HK-2 (cell line): ENCODE results near the gene KRTAP4-6.
"Not testable (repeated sequence)": the region's sequence is repeated elsewhere in the genome, so short reads cannot be mapped to it uniquely, and the experiment has no call there.

Source experiments
- DNase-seq: peaks from one replicate; pipeline ENCODE4 v3.0.0-alpha.2; 2018; ENCODE audit not compliant: unreplicated experiment

The KRTAP4-6 gene

GRCh38 chr17:41107941-41108450, 32.3 kb downstream of the KRTAP4-6 start:
- DNase-seq, result no peak

- not testable (repeated sequence) for DNase-seq
Observed at GRCh38 chr17:41105347-41105746, 35.0 kb downstream of the KRTAP4-6 start, which contains the start of gene KRTAP4-9. Gene KRTAP4-9 (plus strand): TSS chr17:41105389. CDS start chr17:41105389, 0 bp downstream.

GRCh38 chr17:41104386-41105038, 35.8 kb downstream of the KRTAP4-6 start:
- DNase-seq, result not testable (repeated sequence)

GRCh38 chr17:41103896-41104295, 36.4 kb downstream of the KRTAP4-6 start:
- no peak for DNase-seq

GRCh38 chr17:41101586-41102259, 38.6 kb downstream of the KRTAP4-6 start, which contains the start of gene KRTAP4-16:
Gene KRTAP4-16 (minus strand): TSS chr17:41102209. CDS start chr17:41102209, 0 bp downstream.
- DNase-seq, result no peak

- not testable (repeated sequence) for DNase-seq
Observed at GRCh38 chr17:41099682-41100480, 40.5 kb downstream of the KRTAP4-6 start.

GRCh38 chr17:41098481-41098880, 41.9 kb downstream of the KRTAP4-6 start:
- no peak for DNase-seq

GRCh38 chr17:41098042-41098441, 42.3 kb downstream of the KRTAP4-6 start, which contains the start of gene KRTAP4-8:
Gene KRTAP4-8 (minus strand): TSS chr17:41098142. CDS start chr17:41098084, 58 bp downstream.
- DNase-seq, result no peak

- no peak for DNase-seq
Observed at GRCh38 chr17:41096055-41096454, 44.3 kb downstream of the KRTAP4-6 start.
